D721Med (cell line): ENCODE measurements around the gene CAPN14.

Experiments used
- DNase-seq: peaks from one replicate; pipeline ENCODE4 v3.0.0; 2011; ENCODE audit warnings: low spot score; ENCODE audit not compliant: insufficient read length
- FAIRE-seq: peaks from 2 replicates; lab custom pipeline; 2011; peaks lifted over from hg19 to GRCh38; lab: Jason Lieb, UNC
- CTCF ChIP-seq: IDR thresholded peaks from 2 replicates; pipeline ENCODE4 v1.5.1; 2012; ENCODE audit warnings: mild to moderate bottlenecking, control low read depth; ENCODE audit not compliant: insufficient read depth; ENCODE audit errors: missing control alignments

The CAPN14 gene

GRCh38 chr2:31241625-31242270, 24.4 kb upstream of the CAPN14 start:
- DNase-seq, result no peak
- no peak for FAIRE-seq

GRCh38 chr2:31240381-31241365, 23.4 kb upstream of the CAPN14 start:
- no peak for TF ChIP-seq CTCF
- FAIRE-seq (no peak), DNase-seq (no peak)

More at GRCh38 chr2:31241625-31242270, 24.4 kb upstream of the CAPN14 start:
- TF ChIP-seq CTCF, result no peak

- FAIRE-seq, result no peak
- no peak for TF ChIP-seq CTCF
- no peak for DNase-seq
Measured at GRCh38 chr2:31239593-31240177, 22.4 kb upstream of the CAPN14 start.

- no peak for DNase-seq
- FAIRE-seq, result no peak
Measured at GRCh38 chr2:31238906-31239592, 21.7 kb upstream of the CAPN14 start.

GRCh38 chr2:31238126-31238905, 21.0 kb upstream of the CAPN14 start:
- TF ChIP-seq CTCF, result no peak
- DNase-seq (no peak), FAIRE-seq (no peak)

More at GRCh38 chr2:31238906-31239592, 21.7 kb upstream of the CAPN14 start:
- no peak for TF ChIP-seq CTCF

GRCh38 chr2:31237348-31238017, 20.2 kb upstream of the CAPN14 start:
- DNase-seq (no peak), FAIRE-seq (no peak)
- no peak for TF ChIP-seq CTCF
